Mammary epithelial cell (primary cell): ENCODE data around the gene PCSK7.

Experiments
- CTCF ChIP-seq, 2 donors: IDR thresholded peaks in 1 of 2; conservative IDR thresholded peaks in 1 of 2; 2 replicates each; pipeline ENCODE4 v1.5.1; 2011 to 2012; ENCODE audit warnings: inconsistent platforms in 2 of 2, low read length in 2 of 2, mild to moderate bottlenecking in 2 of 2, control low read depth in 1 of 2, low read depth in 1 of 2; ENCODE audit not compliant: insufficient read depth in 1 of 2; ENCODE audit errors: extremely low read depth in 1 of 2
- EZH2 ChIP-seq: IDR thresholded peaks from 2 replicates; pipeline ENCODE4 v1.6.1; 2012; ENCODE audit warnings: low read length, inconsistent platforms, borderline replicate concordance

- TF ChIP-seq CTCF (conservative IDR thresholded peaks at IDR 0.05 in 1 of 2, IDR thresholded peaks at IDR 0.05 in 1 of 2; ENCODE audit: extremely low read depth in 1 of 2, insufficient read depth in 1 of 2, low read depth in 1 of 2, low read length in 2 of 2), result no peak
- no peak for TF ChIP-seq EZH2
Observed at GRCh38 chr11:117171404-117172061, 60.3 kb downstream of the PCSK7 start.
